Peyer's patch (tissue), 4 donors: ENCODE results near the gene PIGQ.

Source experiments
- CTCF ChIP-seq, 6 experiments: fragments of 450-650 bp in 4 of 6; fragments of 200-600 bp in 2 of 6; sonication (generic) in 1 of 6; IDR thresholded peaks; one replicate each; pipeline ENCODE4 v1.5.1; 2017 to 2019; ENCODE audit warnings: antibody characterized with exemption in 6 of 6, mild to moderate bottlenecking in 3 of 6, moderate library complexity in 1 of 6
- POLR2A ChIP-seq, 2 donors: fragments of 450-650 bp; IDR thresholded peaks; one replicate each; pipeline ENCODE4 v1.5.1; 2017; ENCODE audit warnings: antibody characterized with exemption in 2 of 2, mild to moderate bottlenecking in 2 of 2, moderate library complexity in 2 of 2

GRCh38 chr16:609316-609715, 39.5 kb downstream of the PIGQ start:
- TF ChIP-seq CTCF (IDR thresholded peaks at IDR 0.05) (no peak), POLR2A (IDR thresholded peaks at IDR 0.05) (no peak)
